Measurements from ENCODE around the gene SERINC2.
"Not testable (repeated sequence)": the region's sequence is repeated elsewhere in the genome, so short reads cannot be mapped to it uniquely, and the experiment has no call there.

Gene SERINC2

DNA sequence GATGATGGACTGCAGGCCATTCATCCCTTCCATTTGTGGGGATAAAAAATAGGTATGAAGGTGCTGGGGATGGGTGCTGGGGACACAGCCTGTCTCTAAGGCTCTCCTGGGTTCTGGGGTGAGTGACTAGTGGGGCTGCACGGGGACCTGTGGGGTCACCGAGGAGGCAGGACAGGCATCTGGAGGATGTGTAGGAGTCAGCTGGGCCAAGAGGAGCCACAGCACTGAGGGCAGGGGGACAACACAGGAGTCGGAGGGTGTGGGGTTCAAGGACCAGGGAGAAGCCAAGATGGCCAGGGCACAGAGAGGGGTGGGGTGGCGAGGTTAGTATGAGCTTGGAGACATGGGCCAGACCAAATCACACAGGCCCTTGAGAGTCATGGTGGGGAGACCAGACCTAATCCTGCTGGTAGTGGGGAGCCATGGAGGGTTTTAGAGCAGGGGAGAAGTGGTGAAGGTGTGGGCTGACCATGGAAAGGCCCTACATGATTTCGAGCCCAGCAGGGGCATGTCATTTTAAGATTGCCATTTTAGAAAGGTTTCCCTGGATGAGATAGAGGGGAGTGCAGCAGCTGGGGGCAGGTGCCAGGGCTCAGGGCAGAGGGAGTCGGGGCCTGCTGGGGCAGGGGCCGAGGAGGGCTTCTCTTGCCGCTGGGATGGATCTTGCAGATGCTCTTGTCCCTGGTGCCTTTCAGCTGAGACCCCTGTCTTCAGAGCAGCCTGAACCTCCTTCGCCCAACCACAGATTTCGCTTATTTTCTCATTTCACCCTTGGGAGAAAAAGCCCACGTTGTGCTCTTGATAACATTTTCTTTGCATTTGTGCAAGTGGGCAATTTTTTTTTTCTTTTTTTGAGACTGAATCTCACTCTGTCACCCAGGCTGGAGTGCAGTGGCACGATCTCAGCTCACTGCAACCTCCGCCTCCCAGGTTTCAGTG, 22.7 kb downstream of the SERINC2 start:
- no peak for DNase-seq

DNA sequence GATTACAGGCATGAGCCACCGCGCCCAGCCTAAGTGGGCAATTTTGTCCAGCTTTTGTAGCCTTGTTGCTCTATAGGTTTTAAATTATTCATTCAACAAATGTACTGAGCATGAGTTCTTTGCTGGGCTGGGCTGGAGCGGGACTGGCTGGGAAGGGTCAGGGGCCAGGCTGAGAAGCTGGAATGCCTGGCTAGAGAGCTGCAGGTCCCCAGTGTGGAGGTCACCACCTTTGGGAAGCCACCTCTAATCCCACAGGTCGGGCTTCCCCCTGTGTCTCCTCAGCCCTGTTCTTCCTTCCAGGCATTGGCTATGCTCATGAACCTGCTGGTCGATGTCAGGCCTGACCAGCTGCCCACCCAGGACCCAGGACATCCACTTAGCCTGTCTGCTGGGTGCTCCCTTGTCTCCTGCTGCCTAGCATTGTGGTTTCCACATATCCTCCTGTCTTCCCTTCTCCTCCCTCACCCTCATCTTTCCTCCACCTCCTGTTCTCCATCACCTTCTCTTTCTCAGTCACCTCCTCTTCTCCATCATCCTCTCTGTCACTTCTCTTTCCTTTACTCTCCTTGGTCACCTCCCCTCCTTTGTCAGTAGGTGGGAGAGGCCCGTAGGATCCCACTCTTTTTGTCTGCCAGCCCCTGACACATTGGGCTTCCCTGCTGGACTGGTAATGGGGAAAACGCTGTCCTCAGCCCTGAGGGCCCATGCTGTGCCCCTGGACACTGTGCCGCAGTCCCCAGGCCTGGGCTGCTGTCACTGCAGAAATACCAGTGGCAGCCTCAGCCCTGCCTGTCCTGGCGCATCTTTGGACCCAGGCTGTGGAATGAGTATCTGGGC, 23.8 kb downstream of the SERINC2 start:
- no peak for DNase-seq

- DNase-seq, result no peak
Measured at GRCh38 chr1:31437433-31438037, 24.5 kb downstream of the SERINC2 start.

DNA sequence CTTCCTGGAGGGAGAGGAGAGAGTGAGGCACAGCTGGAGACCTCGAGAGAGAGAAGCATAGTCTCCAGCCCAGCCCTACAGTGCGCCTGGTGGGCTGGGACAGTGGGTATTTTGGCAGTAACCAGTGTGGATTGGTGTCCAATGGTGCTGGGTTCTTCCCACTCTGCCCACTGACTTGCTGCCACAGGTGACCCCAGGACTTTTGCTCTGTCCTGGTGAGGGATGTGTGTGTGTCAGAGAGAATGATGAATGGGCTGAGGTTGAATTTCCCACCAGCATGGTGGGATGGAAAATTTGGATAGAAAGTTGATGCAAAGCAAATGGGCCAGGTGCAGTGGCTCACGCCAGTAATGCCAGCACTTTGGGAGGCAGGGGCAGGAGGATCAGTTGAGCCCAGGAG, 26.3 kb downstream of the SERINC2 start:
- no peak for DNase-seq

DNA sequence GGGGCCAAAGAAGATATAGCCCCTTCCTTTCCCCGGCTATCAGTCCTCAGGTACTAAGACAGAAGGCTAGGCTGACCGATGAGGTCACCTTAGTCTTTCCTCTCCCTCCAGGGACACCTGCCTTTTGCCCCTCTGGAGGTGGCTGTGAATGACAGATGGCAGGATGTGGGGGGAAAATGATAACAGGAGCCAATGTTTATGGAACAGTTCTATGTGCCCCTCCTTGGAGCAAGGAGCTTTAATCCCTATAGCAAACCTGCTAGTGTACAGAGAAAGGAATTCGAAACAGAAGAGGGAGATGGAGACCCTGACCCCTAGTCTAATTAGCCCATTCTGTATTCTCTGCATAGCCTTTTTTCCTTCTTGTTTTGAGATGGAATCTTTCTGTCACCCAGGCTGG, 28.1 kb downstream of the SERINC2 start:
- no peak for DNase-seq

- DNase-seq, result no peak
Measured at GRCh38 chr1:31441558-31441957, 28.5 kb downstream of the SERINC2 start.

DNA sequence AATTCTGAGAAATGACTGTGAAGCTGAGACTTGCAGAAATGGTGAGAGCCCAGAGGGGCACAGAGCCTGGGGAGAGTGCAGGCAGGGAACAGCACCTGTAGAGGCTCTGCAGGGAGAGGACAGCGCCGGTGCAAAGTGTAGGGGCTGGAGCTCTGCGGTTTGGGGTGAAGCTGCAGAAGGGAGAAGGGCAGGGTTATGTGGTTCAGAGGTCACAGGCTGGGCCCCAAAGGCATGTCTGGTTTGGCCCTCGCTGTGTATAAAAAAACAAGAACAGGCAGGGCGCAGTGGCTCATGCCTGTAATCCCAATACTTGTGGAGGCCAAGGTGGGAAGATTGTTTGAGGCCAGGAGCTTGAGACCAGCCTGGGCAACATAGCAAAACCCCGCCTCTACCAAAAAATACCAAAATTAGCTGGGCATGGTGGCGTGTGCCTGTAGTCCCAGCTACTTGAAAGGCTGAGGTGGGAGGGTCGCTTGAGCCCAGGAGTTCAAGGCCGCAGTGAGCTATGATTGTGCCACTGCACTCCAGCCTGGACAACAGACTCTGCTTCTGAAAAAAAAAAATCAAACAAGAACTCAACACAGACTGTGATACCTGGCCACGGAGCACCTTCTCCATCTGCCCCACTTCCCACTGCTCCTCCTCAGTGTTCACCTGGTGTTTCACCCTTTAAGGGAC, 29.1 kb downstream of the SERINC2 start:
- no peak for DNase-seq

- no peak for DNase-seq
Measured at GRCh38 chr1:31442648-31442994, 29.6 kb downstream of the SERINC2 start.

DNA sequence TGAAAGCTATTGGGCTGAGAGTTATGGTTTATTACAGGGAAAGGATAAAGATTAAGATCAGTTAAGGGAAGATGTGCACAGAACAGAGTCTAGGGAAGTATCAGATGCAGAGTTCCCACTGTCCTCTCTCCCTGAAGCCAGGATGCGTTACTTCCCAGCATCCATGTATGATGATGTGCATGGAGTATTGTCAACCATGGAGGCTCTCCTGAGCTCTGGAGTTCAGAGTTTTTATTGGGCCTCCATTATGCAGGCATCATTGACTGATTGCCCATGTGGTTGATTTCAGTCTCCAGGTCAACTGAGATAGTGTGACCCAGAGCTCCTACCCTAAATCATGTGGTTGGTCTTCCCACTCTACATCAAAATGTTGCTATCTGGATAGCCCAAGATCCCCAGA, 30.7 kb downstream of the SERINC2 start:
- DNase-seq, result no peak

DNA sequence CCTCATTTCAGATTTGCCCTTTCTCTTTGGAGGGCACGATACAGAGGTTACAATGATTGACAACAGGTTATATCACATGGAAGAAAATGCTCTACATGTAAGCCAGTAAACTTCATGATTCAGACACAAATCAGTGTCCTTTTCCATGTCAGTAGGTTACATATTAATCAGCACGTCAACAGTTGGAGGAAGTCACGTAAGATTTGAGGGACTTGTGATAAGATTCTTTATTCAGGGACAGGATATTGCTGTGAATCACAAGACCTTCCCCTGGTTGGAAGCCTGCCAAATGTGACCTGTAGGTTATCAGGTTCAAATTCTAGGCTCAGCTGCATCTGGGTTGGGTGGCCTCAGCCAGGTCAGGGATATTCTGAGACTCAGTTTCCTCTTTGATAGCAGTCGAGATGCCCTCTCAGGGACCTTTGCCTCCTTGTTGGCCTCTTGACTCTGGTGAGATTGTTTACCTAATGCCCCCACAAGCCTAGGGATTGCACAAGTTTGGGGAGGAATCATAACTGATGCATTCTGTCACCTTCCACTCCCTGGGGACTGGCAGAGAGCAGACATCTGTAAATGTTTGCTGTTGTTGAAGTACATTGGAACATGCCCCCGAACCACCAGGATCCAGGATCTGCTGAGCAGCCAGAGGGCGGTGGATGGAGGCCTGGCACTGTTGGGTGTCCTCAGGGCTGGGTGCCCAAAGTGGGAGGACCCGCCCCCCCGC, 31.9 kb downstream of the SERINC2 start:
- no peak for DNase-seq

- DNase-seq, result no peak
Measured at GRCh38 chr1:31445951-31446350, 32.9 kb downstream of the SERINC2 start.

DNA sequence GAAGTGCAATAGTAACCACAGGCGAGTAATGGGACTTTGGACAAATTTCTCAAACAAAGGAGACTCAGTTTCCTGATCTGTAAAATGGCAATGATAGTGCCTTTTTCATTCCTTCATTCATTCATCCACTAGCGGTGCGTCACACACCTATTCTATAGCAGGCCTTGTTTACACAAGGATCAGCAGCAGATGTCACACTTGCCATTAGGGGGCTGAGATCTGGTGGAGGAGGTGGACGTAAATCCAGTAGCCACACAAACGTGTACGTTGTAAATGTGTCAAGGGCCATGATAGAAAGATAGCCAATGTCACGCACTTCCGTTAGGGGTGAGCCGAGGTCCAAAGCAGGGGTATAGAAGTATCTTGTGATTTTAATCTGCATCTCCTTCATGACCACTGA, 34.2 kb downstream of the SERINC2 start:
- DNase-seq, result no peak

DNA sequence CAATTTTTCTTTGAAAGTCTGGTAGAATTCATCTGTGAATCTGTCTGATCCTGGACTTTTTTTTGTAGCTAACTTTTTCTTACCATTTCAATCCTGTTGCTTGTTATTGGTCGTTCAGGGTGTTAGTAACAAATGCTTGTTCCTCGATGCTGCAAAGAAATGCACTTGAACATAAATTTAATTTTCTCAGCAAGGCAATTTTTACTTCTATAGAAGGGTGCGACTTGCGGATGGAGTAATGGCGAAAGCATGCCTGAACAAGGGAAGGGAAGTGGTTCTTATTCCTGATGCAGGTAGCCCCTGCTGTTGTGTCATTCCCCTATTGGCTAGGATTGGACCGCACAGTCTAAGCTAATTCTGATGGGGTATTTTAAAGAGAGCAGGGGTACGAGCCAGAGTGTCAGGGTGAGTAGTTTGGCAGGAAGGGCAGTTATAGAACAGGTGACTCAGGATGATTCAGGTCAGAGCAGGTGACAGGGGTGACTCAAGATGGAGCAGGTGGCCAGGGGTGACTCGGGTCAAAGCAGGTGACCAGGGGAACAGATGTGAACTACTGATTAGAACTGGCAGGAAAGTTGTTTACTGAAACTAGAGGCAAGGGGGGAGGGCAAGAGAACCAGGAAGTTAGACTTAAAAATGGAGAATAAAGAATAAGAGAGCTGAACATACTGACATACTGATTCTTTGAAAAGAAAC, 40.5 kb downstream of the SERINC2 start:
- DNase-seq, result no peak

DNA sequence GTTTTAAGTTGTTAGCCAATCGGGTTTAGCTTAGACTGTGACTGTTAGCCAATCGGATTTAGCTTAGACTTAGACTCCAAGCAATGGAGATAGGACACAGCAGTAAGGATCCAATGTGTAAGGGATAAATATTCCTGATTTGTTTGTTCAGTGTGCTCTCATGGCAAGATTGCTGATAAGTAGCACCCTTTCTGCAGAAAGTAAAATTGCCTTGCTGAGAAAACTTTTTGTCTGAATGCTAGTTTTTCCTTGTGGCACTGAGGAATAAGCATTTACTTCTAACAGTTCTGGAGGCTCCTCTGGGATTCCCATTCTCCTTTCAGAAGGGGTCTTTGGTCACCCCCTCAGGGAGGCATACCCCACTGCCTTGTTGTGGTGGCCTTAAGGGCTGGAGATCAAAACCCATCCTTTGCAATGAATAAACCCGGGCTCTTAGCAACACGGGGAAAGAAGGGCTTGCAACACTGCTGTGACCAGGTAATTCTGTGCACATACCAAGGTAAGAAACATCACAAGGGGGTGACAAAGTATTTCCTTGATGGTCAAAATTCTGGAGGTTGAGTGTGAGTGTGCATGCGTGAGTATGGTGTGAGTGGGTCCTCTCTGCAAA, 45.4 kb downstream of the SERINC2 start:
- DNase-seq, result no peak

- no peak for DNase-seq
Measured at GRCh38 chr1:31460027-31460426, 47.0 kb downstream of the SERINC2 start.

DNA sequence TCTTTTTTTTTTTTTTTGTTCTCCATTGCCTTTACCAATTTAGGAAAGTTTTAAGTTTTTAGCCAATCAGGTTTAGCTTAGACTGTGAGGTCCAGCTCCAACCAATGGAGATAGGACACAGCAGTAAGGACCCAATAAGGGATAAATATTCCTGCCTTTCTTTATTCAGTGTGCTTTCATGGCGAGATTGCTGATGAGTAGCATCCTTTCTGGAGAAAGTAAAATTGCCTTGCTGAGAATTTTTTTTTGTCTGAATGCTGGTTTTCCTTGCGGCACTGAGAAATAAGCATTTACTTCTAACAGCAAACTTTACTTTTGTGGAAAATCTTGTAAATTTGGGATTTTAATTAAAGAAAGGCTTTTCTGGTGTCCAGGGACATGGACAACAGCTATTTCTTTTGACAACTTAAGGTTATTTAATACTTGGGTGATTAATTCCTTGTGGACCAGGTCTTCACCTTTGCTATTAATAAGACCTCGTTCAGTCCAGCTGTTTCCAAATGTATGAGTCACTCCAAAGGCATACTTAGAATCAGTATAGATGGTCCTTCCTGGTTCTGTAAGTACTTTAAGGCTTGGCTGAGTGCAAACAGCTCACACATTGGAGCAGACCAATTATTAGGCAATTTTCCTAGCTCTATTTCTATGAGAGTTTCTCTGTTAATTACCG, 54.1 kb downstream of the SERINC2 start:
- DNase-seq, result no peak

DNA sequence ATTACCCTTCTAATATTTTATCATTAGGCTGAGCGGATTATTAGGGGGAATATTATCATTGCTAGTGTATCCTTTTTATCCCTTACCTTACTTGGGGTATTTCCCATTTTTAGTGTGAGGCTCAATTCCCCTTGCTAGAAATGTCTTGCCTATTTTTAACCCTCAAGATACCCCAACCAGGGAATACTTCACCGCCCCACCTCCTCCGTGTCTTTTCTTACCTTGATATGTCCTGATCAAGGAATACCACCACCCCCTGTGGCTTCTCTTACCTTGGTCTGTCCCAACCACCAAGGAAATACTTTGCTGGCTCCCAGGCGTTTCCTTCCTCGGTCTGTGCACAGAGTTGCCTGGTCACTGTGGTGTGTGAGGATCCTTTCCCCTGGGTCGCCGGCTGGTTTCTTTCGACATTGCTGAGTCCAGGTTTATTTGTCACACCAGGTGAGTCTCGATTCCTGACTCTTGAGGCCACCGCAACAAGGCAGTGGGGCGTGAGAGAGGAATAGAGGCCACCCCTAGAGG, 57.8 kb downstream of the SERINC2 start:
- DNase-seq, result no peak

- not testable (repeated sequence) for DNase-seq
Measured at GRCh38 chr1:31471452-31472313, 58.7 kb downstream of the SERINC2 start.

GRCh38 chr1:31472314-31472651, 59.3 kb downstream of the SERINC2 start:
- DNase-seq, result not testable (repeated sequence)

Data from activated effector memory CD4-positive, alpha-beta T cell treated with anti-CD3 and anti-CD28 coated beads, Interleukin-2, amount 50 U/mL, for 16 hours (primary cell).